H1 (cell line): ENCODE measurements around the gene HGFAC. TPM values are rescaled to one million over a fixed set of nuclear protein-coding genes. Genes with fewer than 3 reads are reported as not detected.

Source experiments
- CTCF ChIA-PET: fragments of 300-600 bp; sonication (Branson Sonifier 250); formaldehyde crosslinking; loops from one replicate; lab custom pipeline; 2021; ENCODE audit not compliant: partially characterized antibody; lab: Charles Lee
- POLR2A ChIA-PET: fragments of 300-600 bp; sonication (Branson Sonifier 250); formaldehyde crosslinking; loops from one replicate; lab custom pipeline; 2021; ENCODE audit warnings: inconsistent platforms; ENCODE audit not compliant: partially characterized antibody; lab: Charles Lee
- DNase-seq, 2 experiments: peaks; one replicate each; pipeline versions ENCODE4 v3.0.0 to v3.0.0-alpha.2; 2010 to 2022; ENCODE audit warnings: low spot score in 2 of 2, low read depth in 1 of 2, mixed read lengths in 1 of 2
- FAIRE-seq: peaks from 2 replicates; lab custom pipeline; 2011; peaks lifted over from hg19 to GRCh38; lab: Jason Lieb, UNC
- H2AFZ ChIP-seq: 2 replicates; pipeline ENCODE4 v1.8.1; 2012; ENCODE audit warnings: low read length, inconsistent platforms
- H2AK5ac ChIP-seq: 2 replicates; pipeline ENCODE4 v1.6.1; 2013; ENCODE audit warnings: low read depth, low read length
- H2BK120ac ChIP-seq: replicated peaks from 2 replicates; pipeline ENCODE3; 2013; ENCODE audit warnings: low read depth, low read length, inconsistent platforms
- H2BK12ac ChIP-seq: 2 replicates; pipeline ENCODE4 v1.6.1; 2013; ENCODE audit warnings: low read depth, low read length
- H2BK15ac ChIP-seq: 2 replicates; pipeline ENCODE4 v1.6.1; 2013; ENCODE audit warnings: low read length
- H2BK20ac ChIP-seq: 2 replicates; pipeline ENCODE4 v1.6.1; 2013; ENCODE audit warnings: low read length
- H2BK5ac ChIP-seq: 2 replicates; pipeline ENCODE4 v1.6.1; 2013; ENCODE audit warnings: low read depth, low read length
- H3K14ac ChIP-seq: 2 replicates; pipeline ENCODE4 v1.6.1; 2013; ENCODE audit warnings: inconsistent platforms; ENCODE audit not compliant: insufficient read length
- H3K18ac ChIP-seq: 2 replicates; pipeline ENCODE4 v1.6.1; 2013; ENCODE audit warnings: low read length; ENCODE audit errors: extremely low read depth
- H3K23ac ChIP-seq: 2 replicates; pipeline ENCODE4 v1.6.1; 2013; ENCODE audit warnings: inconsistent platforms; ENCODE audit not compliant: insufficient read length
- H3K23me2 ChIP-seq: 2 replicates; pipeline ENCODE4 v1.6.1; 2013; ENCODE audit warnings: low read depth, low read length
- H3K27ac ChIP-seq: 2 replicates; pipeline ENCODE4 v1.6.1; 2011; ENCODE audit warnings: low read depth, low read length, inconsistent platforms
- H3K27me3 ChIP-seq, 4 experiments: replicated peaks in 1 of 4; 1 replicate in 1 of 4; 2 replicates in 3 of 4; pipeline versions ENCODE4 v1.6.1 to v1.8.1; 2011 to 2013; ENCODE audit warnings: low read length in 3 of 4, mild to moderate bottlenecking in 3 of 4, inconsistent platforms in 2 of 4, mixed read lengths in 2 of 4, moderate library complexity in 1 of 4; ENCODE audit not compliant: control insufficient read depth in 3 of 4, insufficient read depth in 3 of 4; ENCODE audit errors: extremely low read depth in 1 of 4
- H3K36me3 ChIP-seq, 4 experiments: 2 replicates each; pipeline versions ENCODE4 v1.6.1 to v1.8.1; 2011 to 2013; ENCODE audit warnings: mild to moderate bottlenecking in 4 of 4, low read length in 3 of 4, moderate library complexity in 2 of 4, control low read depth in 1 of 4, inconsistent platforms in 1 of 4; ENCODE audit not compliant: insufficient read depth in 4 of 4, control insufficient read depth in 2 of 4
- H3K4ac ChIP-seq: replicated peaks from 2 replicates; pipeline ENCODE3; 2013; ENCODE audit warnings: low read length, low read depth, mixed read lengths, inconsistent platforms; ENCODE audit not compliant: insufficient read length
- H3K4me1 ChIP-seq, 4 experiments: replicated peaks in 1 of 4; 1 replicate in 1 of 4; 2 replicates in 3 of 4; pipeline versions ENCODE4 v1.6.1 to v1.8.1; 2011 to 2013; ENCODE audit warnings: low read length in 3 of 4, inconsistent platforms in 2 of 4, mixed read lengths in 1 of 4; ENCODE audit not compliant: insufficient read depth in 4 of 4, control insufficient read depth in 3 of 4
- H3K4me2 ChIP-seq, 2 experiments: 2 replicates each; pipeline versions ENCODE4 v1.6.1 to v1.8.1; 2011 to 2013; ENCODE audit warnings: low read depth in 2 of 2, low read length in 2 of 2, control low read depth in 1 of 2, inconsistent platforms in 1 of 2, mild to moderate bottlenecking in 1 of 2; ENCODE audit not compliant: insufficient read depth in 1 of 2
- H3K4me3 ChIP-seq, 4 experiments: fragments of 200-600, 300-600 bp in 1 of 4; sonication (generic), shearing (Covaris generic), sonication (Bioruptor Twin) in 1 of 4; 2 replicates each; pipeline versions ENCODE4 v1.5.1 to v1.8.1; 2011 to 2016; ENCODE audit warnings: low read length in 4 of 4, low read depth in 3 of 4, control low read depth in 2 of 4, inconsistent platforms in 2 of 4, mild to moderate bottlenecking in 2 of 4, mixed read lengths in 1 of 4, moderate library complexity in 1 of 4; ENCODE audit not compliant: insufficient read depth in 2 of 4; ENCODE audit errors: extremely low read depth in 1 of 4
- H3K56ac ChIP-seq: replicated peaks from 2 replicates; pipeline ENCODE3; 2013; ENCODE audit warnings: low read depth, mild to moderate bottlenecking, mixed read lengths, low read length, inconsistent platforms; ENCODE audit not compliant: insufficient read length
- H3K79me1 ChIP-seq: 2 replicates; pipeline ENCODE4 v1.6.1; 2013; ENCODE audit warnings: low read depth, low read length, control low read depth
- H3K79me2 ChIP-seq, 2 experiments: 2 replicates each; pipeline versions ENCODE4 v1.6.1 to v1.8.1; 2012 to 2013; ENCODE audit warnings: low read length in 2 of 2, mild to moderate bottlenecking in 2 of 2, inconsistent platforms in 1 of 2; ENCODE audit not compliant: insufficient read depth in 2 of 2, control insufficient read depth in 1 of 2
- H3K9ac ChIP-seq, 4 experiments: replicated peaks in 1 of 4; 1 replicate in 1 of 4; 2 replicates in 3 of 4; pipeline versions ENCODE4 v1.6.1 to v1.8.1; 2011 to 2013; ENCODE audit warnings: low read depth in 3 of 4, low read length in 3 of 4, control low read depth in 2 of 4, mild to moderate bottlenecking in 2 of 4, moderate library complexity in 2 of 4, inconsistent platforms in 1 of 4; ENCODE audit errors: extremely low read depth in 1 of 4
- H3K9me3 ChIP-seq, 2 experiments: 2 replicates each; pipeline versions ENCODE4 v1.6.1 to v1.8.1; 2012 to 2013; ENCODE audit warnings: mild to moderate bottlenecking in 2 of 2, moderate library complexity in 2 of 2, control low read depth in 1 of 2, inconsistent platforms in 1 of 2, low read depth in 1 of 2, low read length in 1 of 2, mixed read lengths in 1 of 2; ENCODE audit not compliant: insufficient read depth in 2 of 2
- H4K20me1 ChIP-seq, 2 experiments: replicated peaks in 1 of 2; 2 replicates each; pipeline versions ENCODE3 to v1.8.1; 2011 to 2013; ENCODE audit warnings: inconsistent platforms in 2 of 2, low read length in 2 of 2, mild to moderate bottlenecking in 1 of 2; ENCODE audit not compliant: insufficient read depth in 2 of 2, control insufficient read depth in 1 of 2
- H4K5ac ChIP-seq: 2 replicates; pipeline ENCODE4 v1.6.1; 2013; ENCODE audit warnings: low read length, low read depth, mixed read lengths, inconsistent platforms; ENCODE audit not compliant: insufficient read length
- H4K8ac ChIP-seq: 2 replicates; pipeline ENCODE4 v1.8.0; 2013; ENCODE audit warnings: mild to moderate bottlenecking, moderate library complexity, low read length, inconsistent platforms; ENCODE audit not compliant: insufficient read depth; ENCODE audit errors: extremely low read depth
- H4K91ac ChIP-seq: replicated peaks from 2 replicates; pipeline ENCODE3; 2013; ENCODE audit warnings: low read length, mixed read lengths, inconsistent platforms; ENCODE audit not compliant: insufficient read length
- CBX8 ChIP-seq: fragments of 300-800, 300-1000 bp; sonication (generic); IDR thresholded peaks from 2 replicates; pipeline ENCODE4 v1.7.1; 2016; ENCODE audit warnings: low read depth, low read length, borderline replicate concordance
- CREB1 ChIP-seq: IDR thresholded peaks from 2 replicates; pipeline ENCODE4 v1.6.1; 2012; ENCODE audit warnings: inconsistent platforms
- FOSL1 ChIP-seq: IDR thresholded peaks from 2 replicates; pipeline ENCODE4 v1.6.1; 2011; ENCODE audit warnings: mild to moderate bottlenecking, low read depth, low read length, moderate library complexity; ENCODE audit not compliant: insufficient read depth
- POLR2A ChIP-seq, 2 experiments: IDR thresholded peaks; 1 replicate in 1 of 2; 2 replicates in 1 of 2; pipeline ENCODE4 v1.6.1; 2011; ENCODE audit warnings: low read depth in 2 of 2, low read length in 2 of 2, mild to moderate bottlenecking in 2 of 2; ENCODE audit errors: control extremely low read depth in 1 of 2
- WGBS, 2 experiments: shearing (Covaris generic) in 1 of 2; methylation state at CpG; one replicate each; pipeline versions ENCODE4 v1.1.6 to v1.1.7; 2013 to 2015; ENCODE audit warnings: low lambda C conversion rate in 2 of 2, mixed read lengths in 2 of 2, inconsistent platforms in 1 of 2, low coverage in 1 of 2, missing lambda C conversion rate in 1 of 2; ENCODE audit not compliant: insufficient replicate concordance in 2 of 2, insufficient coverage in 1 of 2, insufficient read length in 1 of 2; ENCODE audit errors: extremely low coverage in 1 of 2, missing lambda C conversion rate in 1 of 2; 5-methylcytosine and 5-hydroxymethylcytosine counted together
- polyA plus RNA-seq, 7 experiments: library from polyadenylated mRNA; depleted of rRNA in 3 of 7; stranded (reverse) in 5 of 7; unstranded in 2 of 7; fragments of >200 nt in 5 of 7; fragments of 200-250 nt in 2 of 7; gene quantifications; 1 replicate in 5 of 7; 2 replicates in 1 of 7; 4 replicates in 1 of 7; pipeline versions ENCODE4 v1.2.1 to v1.2.3, GENCODE V29; 2011 to 2013; ENCODE audit warnings: missing spikeins in 2 of 7, mixed read lengths in 2 of 7
- total RNA-seq: library from RNA; stranded (reverse); fragmentation: NEBNext Ultra II Directional; extraction: Animal tissue kit (Norgen Biotek cat#: 25700); gene quantifications from 2 replicates; pipeline ENCODE4 v1.2.1, GENCODE V29; 2021

Gene HGFAC
- total and polyA plus RNA-seq, 2 of the 8 experiments (the other 6 are each of a cell fraction or from before 2014, with no cell fraction given) = 0.14 to 0.15 TPM

- Histone ChIP-seq H3K27ac (no peak overlapping the region), H2BK12ac (no peak overlapping the region), H3K4me2 (no peak overlapping the region), H3K23me2 (no peaks in the 10 kb centered on the region; the same call in 1 of the 2 replicates), H3K79me1 (peaks cover 4% of the 10 kb centered on the region), H3K9me3 (no peaks in the 10 kb centered on the region), H3K4me1 (no peaks in the 10 kb centered on the region; a peak in 3 of 7 replicates), H3K79me2 (no peaks in the 10 kb centered on the region), H4K20me1 (peaks cover 4 to 10% of the 10 kb centered on the region in 2 experiments), H4K5ac (no peak overlapping the region), H3K23ac (no peak overlapping the region), H3K36me3 (peaks cover 0 to 4% (median 0%) of the 10 kb centered on the region in 4 experiments; a peak in 2 of 8 replicates), H3K27me3 (no peaks in the 10 kb centered on the region), H3K4ac (no peak overlapping the region), H3K14ac (no peak overlapping the region), H3K4me3 (no peak overlapping the region), H4K8ac (no peak overlapping the region; the same call in 1 of the 2 replicates), H2AFZ (no peak overlapping the region), H3K9ac (no peak overlapping the region), H3K18ac (no peak overlapping the region), H2BK120ac (no peak overlapping the region), H2AK5ac (no peak overlapping the region), H2BK5ac (no peak overlapping the region), H4K91ac (peak overlapping the region; percentile 42), H2BK20ac (no peak overlapping the region), H3K56ac (no peak overlapping the region), H2BK15ac (no peak overlapping the region)
- FAIRE-seq = no peak
- ChIA-PET CTCF (interaction anchor here (0.7 to 4.0 kb wide), 14 partner anchors 11 to 77 kb away, joined by 3 to 23 read pairs (median 4); no protein-coding TSS in a partner anchor), POLR2A (interaction anchor here (0.6 to 0.7 kb wide), 2 partner anchors 27 to 596 kb away, joined by 3 read pairs; no protein-coding TSS in a partner anchor)
- no peak for DNase-seq
- 88% methylated on average over 22 of the region's 37 CpGs; no CpG with 5 or more reads in 1 of the 2 experiments for WGBS, 2 experiments
- TF ChIP-seq CBX8 = no peak
- no peak for TF ChIP-seq POLR2A (IDR thresholded peaks at IDR 0.05; ENCODE audit: control extremely low read depth in 1 of 2, low read depth in 2 of 2, low read length in 2 of 2)
- TF ChIP-seq CREB1 = no peak
- no peak for TF ChIP-seq FOSL1
Measured at GRCh38 chr4:3414421-3415279, 27.1 kb upstream of the HGFAC start.
